Amniotic stem cell (primary cell): Measurements from ENCODE around the gene NTSR1.

ENCODE experiments used
- DNase-seq: peaks from one replicate; lab custom pipeline; 2025; lab: John Stamatoyannopoulos, UW

NTSR1 gene

GRCh38 chr20:62740286-62741141 is 31.9 kb downstream of the NTSR1 start:
- DNase-seq, result peak; percentile 80

- DNase-seq, result no peak
Measured at GRCh38 chr20:62741191-62741691, 32.6 kb downstream of the NTSR1 start.

GRCh38 chr20:62741701-62742491 is 33.3 kb downstream of the NTSR1 start:
- DNase-seq, result no peak

GRCh38 chr20:62742550-62742949 is 33.9 kb downstream of the NTSR1 start:
- no peak for DNase-seq

GRCh38 chr20:62742979-62743776 is 34.5 kb downstream of the NTSR1 start:
- no peak for DNase-seq

- DNase-seq, result no peak
Measured at GRCh38 chr20:62743777-62744317, 35.2 kb downstream of the NTSR1 start.

- no peak for DNase-seq
Measured at GRCh38 chr20:62744741-62745191, 36.1 kb downstream of the NTSR1 start.

- DNase-seq, result no peak
Measured at GRCh38 chr20:62745279-62745951, 36.8 kb downstream of the NTSR1 start.

GRCh38 chr20:62745952-62746288 is 37.3 kb downstream of the NTSR1 start:
- DNase-seq, result no peak

- no peak for DNase-seq
Measured at GRCh38 chr20:62748311-62748710, 39.7 kb downstream of the NTSR1 start.

- no peak for DNase-seq
Measured at GRCh38 chr20:62749851-62750445, 41.3 kb downstream of the NTSR1 start.

- DNase-seq, result no peak
Measured at GRCh38 chr20:62751551-62752150, 43.0 kb downstream of the NTSR1 start.

GRCh38 chr20:62752181-62752670 is 43.6 kb downstream of the NTSR1 start:
- no peak for DNase-seq

- DNase-seq, result peak; percentile 23
Measured at GRCh38 chr20:62752671-62753501, 44.2 kb downstream of the NTSR1 start.

- DNase-seq, result no peak
Measured at GRCh38 chr20:62753626-62754025, 45.0 kb downstream of the NTSR1 start.

- DNase-seq, result no peak
Measured at GRCh38 chr20:62754122-62754990, 45.7 kb downstream of the NTSR1 start.

- no peak for DNase-seq
Measured at GRCh38 chr20:62754991-62755356, 46.3 kb downstream of the NTSR1 start.
